Fibroblast of peridontal ligament (primary cell): ENCODE data around the gene CUL4B.
"Not testable (repeated sequence)": the region's sequence is repeated elsewhere in the genome, so short reads cannot be mapped to it uniquely, and the experiment has no call there.

Experiments used
- DNase-seq: peaks from one replicate; pipeline ENCODE4 v3.0.0-alpha.2; 2010; ENCODE audit errors: extremely low read depth

CUL4B gene

DNA sequence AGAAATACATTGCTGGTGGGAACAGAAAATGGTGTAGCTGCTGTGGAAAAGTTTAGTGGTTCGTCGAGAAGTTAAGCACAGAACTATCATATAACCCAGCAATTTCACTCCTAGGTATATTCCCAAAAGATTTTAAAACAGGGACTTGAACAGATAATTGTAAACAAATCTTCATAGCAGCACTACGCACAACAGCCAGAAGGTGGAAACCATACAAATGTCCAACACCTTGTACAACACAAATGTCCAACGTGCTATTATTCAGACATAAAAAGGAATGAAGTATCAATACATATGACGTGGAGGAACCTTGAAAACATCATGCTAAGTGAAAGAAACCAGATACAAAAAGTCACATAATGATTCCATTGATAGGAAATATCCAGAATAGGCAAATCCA, 37.9 kb downstream of the CUL4B start:
- DNase-seq = no peak

DNA sequence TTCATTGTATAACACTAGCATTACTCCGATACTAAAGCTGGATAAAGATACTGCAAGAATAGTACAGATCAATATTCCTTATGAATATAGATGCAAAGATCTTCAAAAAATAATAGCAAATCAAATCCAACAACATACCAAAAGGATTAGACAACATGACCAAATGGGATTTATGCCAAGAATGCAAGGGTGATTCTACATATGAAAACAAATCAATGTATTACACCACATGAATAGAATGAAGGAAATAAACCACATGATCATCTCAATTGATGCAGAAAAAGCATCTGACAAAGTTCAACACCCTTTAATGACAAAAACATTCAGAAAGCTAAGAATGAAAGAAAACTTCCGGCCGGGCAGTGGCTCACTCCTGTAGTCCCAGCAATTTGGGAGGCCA, 42.8 kb downstream of the CUL4B start:
- DNase-seq = peak; percentile 78

DNA sequence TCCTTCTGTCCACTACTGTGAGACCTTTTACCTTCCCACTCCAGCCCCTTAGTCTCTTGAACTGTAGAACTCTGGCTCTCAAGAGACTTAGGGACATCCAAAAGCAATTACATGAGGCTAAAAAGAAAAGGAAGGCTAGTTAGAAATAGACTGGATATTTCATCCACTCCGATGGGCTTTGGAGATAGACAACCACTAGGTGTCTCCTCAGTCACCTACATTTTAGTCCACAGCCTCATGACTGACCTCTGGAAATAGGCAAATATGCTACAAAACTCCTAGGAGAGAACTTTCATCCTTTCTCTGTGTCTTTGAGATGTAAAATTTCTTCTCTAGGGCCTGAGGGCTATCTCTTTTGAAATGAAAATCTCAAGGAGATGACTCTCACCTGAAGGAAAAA, 46.5 kb downstream of the CUL4B start:
- DNase-seq = peak; percentile 39

DNA sequence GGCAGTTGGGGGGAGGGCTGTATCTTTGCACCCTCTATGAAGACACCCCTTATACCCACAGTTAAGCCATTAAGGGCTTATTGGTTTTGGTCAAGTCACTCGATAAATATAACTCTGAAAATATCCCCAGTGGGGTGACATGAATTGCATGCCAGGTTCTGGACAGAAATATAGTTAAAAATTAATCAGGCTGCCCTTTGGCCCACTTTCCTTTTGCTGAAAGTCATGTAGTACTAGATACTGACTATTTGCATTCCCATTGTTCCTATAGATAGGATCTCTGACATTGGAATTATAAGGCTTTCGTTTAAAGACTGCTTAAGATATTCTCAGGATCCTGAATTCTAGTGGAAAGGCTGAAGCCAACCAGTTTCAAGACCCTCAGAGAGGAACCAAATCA, 48.1 kb downstream of the CUL4B start:
- no peak for DNase-seq

DNA sequence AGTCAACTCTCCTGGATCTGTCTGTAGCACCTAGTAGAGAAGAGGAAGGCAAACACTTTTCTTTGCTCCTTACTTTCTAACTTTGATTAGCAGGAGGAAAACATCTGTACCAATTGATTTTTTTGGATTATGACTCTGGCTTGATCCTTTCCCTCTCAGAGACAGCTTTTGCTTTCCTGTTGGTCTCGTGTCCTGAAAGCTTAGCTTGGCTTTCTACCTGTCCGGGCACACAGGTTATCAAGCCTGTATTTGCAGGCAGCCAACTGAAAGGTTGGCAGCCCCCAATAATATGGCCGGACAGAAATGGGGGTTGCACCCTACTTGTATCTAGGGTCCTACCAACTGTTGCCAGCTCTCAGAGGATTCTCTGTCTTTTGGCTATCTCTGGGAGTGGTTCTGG, 48.5 kb downstream of the CUL4B start:
- no peak for DNase-seq

DNA sequence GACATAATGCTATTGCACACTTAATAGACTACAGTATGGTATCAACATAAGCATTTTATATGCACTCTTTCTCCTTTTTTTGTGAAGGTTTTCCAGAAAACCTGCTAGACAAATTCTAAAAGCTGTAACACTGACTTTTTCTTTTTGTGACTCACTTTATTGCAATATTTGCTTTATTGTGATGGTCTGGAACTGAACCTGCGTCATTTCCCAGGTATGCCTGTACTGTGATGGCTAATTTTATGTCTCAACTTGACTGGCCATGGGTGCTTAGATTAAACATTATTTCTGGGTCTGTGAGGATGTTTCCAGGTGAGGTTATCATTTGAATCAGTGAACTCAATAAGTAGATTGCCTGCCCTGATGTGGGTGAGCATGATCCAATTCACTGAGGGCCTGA, 56.2 kb downstream of the CUL4B start:
- no peak for DNase-seq

DNA sequence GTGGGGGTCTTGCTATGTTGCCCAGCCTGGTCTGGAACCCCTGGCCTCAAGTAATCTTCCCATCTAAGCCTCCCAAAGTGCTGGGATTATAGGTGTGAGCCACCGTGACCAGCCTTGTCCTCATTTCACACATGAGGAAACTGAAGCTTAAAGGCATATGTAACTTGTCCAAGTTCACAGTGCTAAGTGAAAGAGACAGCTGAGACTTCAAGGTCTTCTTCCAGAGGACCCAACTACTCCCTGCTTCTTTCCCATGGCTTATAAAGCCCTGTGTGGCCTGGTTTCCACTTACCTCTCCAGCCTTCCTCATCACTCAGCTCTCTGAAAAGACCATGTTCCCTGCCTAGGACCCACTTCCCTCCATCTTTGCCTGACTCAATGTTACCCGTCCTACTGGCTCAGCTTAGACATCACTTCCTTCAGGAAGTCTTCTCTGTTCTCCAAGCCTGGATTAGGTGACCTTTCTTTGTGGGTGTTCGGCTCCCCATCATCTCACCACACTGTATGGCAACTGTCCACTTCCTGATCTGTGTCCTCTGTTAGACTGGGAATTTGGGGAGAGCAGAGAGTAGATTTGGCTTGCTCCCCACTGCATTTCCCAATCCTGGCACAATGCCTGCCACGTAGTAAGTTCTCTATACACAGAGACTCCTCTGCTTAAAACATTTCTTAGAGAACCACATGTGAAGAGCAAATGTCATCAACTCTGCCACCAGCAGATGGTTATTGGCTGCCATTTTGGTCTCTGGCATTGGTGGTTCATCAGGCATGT, 61.3 kb downstream of the CUL4B start:
- DNase-seq = peak; percentile 41

DNA sequence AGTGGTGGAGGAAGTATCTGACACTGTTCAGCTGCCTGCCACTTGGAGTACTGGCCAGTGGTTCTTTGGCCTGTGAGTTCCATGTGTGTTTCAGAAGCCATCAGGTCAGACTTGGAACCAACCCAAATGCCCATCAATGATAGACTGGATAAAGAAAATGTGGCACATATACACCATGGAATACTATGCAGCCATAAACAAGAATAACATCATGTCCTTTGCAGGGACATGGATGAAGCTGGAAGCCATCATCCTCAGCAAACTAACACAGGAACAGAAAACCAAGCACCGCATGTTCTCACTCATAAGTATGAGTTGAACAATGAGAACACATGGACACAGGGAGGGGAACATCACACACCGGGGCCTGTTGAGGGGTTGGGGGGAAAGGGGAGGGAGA, 70.6 kb downstream of the CUL4B start:
- DNase-seq = not testable (repeated sequence)

DNA sequence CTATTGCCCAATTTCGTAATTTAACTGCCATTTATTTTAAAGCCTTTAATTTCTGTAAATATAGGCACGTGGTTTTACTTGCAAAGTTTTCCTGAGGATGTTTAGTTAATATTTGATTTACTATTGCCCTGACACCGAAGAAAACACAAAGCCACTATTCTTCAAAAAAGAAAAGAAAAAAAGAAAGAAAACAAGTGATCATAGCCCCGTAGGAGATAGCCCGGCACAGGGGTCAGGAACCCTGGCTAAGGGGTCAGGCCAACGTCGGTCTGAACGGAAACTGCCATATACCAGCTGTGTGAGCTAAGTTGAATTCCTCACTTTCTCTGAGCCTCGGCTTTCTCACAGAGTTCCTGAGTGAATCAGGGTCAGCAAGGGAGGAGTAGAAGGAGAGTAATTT, 74.0 kb downstream of the CUL4B start:
- no peak for DNase-seq

DNA sequence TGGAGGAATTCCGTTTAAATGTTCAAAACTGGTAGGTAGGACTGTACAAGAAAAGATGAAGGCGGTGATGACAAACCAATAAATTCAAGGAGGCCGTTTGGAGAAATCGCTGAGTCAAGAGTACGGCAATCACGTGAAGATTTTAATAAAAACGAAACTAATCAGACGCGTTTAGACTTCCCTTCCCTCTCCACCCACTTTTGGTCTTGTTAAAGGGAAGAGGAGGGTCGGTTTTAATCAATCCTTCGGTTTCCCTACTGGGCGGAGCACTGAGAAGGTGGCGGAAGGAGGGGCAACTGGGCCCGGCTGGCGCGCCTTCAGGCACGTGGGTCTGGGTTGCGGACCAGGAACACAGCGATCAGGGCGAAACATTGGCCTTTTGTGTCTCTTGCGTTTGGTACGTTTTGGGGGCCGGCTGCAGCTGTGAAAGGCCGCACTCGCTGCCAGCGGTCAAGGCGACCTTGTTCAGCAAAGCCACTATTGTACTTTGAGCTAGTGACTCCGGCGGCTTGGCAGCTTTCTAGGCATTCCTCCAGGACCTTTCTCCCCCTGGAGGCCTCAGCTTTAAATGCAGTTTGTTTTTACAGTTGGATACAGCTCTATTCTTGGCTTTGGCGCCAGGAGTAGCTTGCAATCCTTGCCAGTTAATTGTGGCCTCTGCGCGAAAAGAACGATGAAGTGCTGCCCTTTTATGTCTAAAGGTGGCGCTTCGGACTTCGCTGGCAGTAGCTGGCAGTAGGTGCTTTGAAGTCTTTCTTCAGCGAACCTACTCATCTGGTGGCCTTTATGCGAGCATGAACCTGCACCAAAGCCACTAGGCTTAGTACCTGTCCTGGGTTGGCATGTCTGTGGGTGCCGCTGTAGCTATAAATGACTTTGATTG, 74.9 kb downstream of the CUL4B start:
- peak; percentile 83 for DNase-seq

DNA sequence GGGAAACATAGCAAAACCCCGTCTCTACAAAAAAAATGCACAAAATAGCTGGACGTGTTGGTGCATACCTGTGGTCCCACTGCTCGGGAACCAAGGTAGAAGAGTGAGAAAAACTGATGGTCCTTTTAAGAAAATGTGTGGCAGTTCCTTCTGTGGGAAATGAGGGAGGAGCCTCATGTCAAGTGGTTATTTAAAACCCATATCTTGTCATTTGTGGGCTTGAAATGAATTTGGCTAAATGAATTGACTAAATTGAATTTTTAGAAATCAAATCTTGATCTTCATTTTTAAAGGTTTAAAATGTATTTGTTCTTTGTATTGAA, 75.5 kb downstream of the CUL4B start:
- DNase-seq = no peak

DNA sequence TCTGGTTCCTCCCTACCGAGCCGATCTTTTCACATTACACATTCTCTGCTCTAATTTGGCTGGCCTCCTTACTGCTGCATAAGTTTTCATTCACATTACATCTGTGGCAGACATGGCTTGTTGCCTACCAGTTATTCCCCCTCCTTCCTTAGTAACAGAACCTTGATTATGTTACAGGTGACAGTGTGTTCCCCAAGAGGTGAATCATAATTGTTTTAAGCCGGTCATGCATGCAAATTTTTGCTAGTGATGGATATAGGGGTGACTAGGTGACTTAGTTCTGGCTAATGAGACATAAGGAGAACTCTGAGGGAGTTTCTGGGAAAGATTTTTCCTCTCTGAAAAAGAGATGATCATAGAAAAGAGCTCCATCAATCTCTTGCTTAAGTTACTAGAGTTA, 83.3 kb downstream of the CUL4B start:
- no peak for DNase-seq

DNA sequence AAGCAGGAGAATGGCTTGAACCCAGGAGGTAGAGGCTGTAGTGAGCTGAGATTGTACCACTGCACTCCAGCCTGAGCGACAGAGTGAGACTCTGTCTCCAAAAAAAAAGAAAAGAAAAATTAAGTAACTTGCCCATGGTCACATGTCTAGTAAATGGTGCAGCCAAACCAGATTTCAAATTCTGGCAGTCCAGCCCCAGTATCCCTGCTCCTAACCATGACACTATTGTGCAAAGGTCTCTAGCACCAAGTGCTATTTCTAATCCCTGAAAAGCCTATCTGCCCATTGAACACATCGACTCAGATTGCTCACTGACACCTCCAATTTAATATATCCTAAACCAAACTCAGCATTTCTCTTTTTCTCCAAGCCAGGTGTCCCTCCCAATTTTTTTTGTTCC, 84.0 kb downstream of the CUL4B start:
- no peak for DNase-seq

DNA sequence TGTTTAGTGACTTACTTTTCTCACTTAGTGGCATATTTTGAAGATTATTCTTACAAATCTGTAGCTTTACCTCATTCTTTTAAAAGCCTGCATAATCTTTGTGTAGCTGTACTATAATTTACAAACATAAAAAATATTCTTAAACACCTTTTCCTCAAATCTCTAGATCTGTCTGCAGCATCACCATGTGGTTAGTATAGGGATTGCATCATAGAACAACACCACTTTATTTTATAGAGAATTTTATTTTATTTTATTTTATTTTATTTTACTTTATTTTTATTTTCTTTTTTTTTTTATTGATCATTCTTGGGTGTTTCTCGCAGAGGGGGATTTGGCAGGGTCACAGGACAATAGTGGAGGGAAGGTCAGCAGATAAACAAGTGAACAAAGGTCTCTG, 85.3 kb downstream of the CUL4B start:
- peak; percentile 60 for DNase-seq
